Loucy (cell line): ENCODE measurements around the gene CCRL2.

Experiments used
- H2AFZ ChIP-seq: fragments of 200-600 bp; sonication (generic); 2 replicates; pipeline ENCODE4 v1.6.0; 2016; ENCODE audit warnings: antibody characterized with exemption, mild to moderate bottlenecking, low read length, moderate library complexity
- H3F3A ChIP-seq: fragments of 200-600 bp; 2 replicates; pipeline ENCODE4 v1.6.0; 2016; ENCODE audit warnings: antibody characterized with exemption, low read depth, mild to moderate bottlenecking
- H3K27me3 ChIP-seq: fragments of 200-600 bp; sonication (generic); 2 replicates; pipeline ENCODE4 v1.6.1; 2014; ENCODE audit warnings: low read length, mild to moderate bottlenecking; ENCODE audit not compliant: insufficient read depth, poor library complexity, severe bottlenecking
- H3K36me3 ChIP-seq: fragments of 200-600 bp; sonication (generic); 2 replicates; pipeline ENCODE4 v1.6.1; 2016; ENCODE audit warnings: low read length; ENCODE audit not compliant: insufficient read depth
- H3K4me1 ChIP-seq: fragments of 200-600 bp; sonication (generic); 2 replicates; pipeline ENCODE4 v1.5.1; 2014; ENCODE audit warnings: low read length, mild to moderate bottlenecking; ENCODE audit not compliant: insufficient read depth, poor library complexity, severe bottlenecking
- H3K4me2 ChIP-seq: fragments of 200-600 bp; sonication (generic); 2 replicates; pipeline ENCODE4 v1.6.0; 2014; ENCODE audit warnings: antibody characterized with exemption, low read length, low read depth, mild to moderate bottlenecking; ENCODE audit not compliant: poor library complexity, severe bottlenecking
- H3K4me3 ChIP-seq: fragments of 200-600 bp; sonication (generic); 2 replicates; pipeline ENCODE4 v1.5.1; 2014; ENCODE audit warnings: low read length, mild to moderate bottlenecking, mixed read lengths; ENCODE audit not compliant: poor library complexity, severe bottlenecking
- H3K79me2 ChIP-seq: fragments of 200-600 bp; sonication (generic); 2 replicates; pipeline ENCODE4 v1.6.1; 2014; ENCODE audit warnings: low read length; ENCODE audit not compliant: insufficient read depth
- H3K9ac ChIP-seq: fragments of 200-600 bp; sonication (generic); 2 replicates; pipeline ENCODE4 v1.6.0; 2014; ENCODE audit warnings: mild to moderate bottlenecking, low read depth, low read length, moderate library complexity; ENCODE audit not compliant: poor library complexity, severe bottlenecking
- H3K9me2 ChIP-seq: fragments of 200-600 bp; sonication (generic); replicated peaks from 2 replicates; pipeline ENCODE4 v1.6.1; 2016; ENCODE audit warnings: low read depth, low read length, mixed read lengths
- H3K9me3 ChIP-seq: fragments of 200-600 bp; sonication (generic); 2 replicates; pipeline ENCODE4 v1.6.1; 2014; ENCODE audit warnings: mild to moderate bottlenecking, antibody characterized with exemption, low read length, low read depth; ENCODE audit not compliant: insufficient read depth
- H4K20me1 ChIP-seq: fragments of 200-600 bp; sonication (generic); 2 replicates; pipeline ENCODE4 v1.6.0; 2014; ENCODE audit warnings: antibody characterized with exemption, low read length, mild to moderate bottlenecking; ENCODE audit not compliant: insufficient read depth, poor library complexity, severe bottlenecking
- CTCF ChIP-seq: fragments of 200-600 bp; sonication (generic); conservative IDR thresholded peaks from 2 replicates; pipeline ENCODE4 v1.5.1; 2014; ENCODE audit warnings: mild to moderate bottlenecking, antibody characterized with exemption, low read length
- EZH2phosphoT487 ChIP-seq: fragments of 200-600 bp; IDR thresholded peaks from 2 replicates; pipeline ENCODE4 v1.6.1; 2018; ENCODE audit warnings: antibody characterized with exemption, mild to moderate bottlenecking, moderate library complexity, borderline replicate concordance

Gene CCRL2

GRCh38 chr3:46380471-46381221 lies 26.4 kb upstream of the CCRL2 start:
- Histone ChIP-seq H4K20me1 (no peaks in the 10 kb centered on the region), H3F3A (no peaks in the 10 kb centered on the region), H3K79me2 (no peaks in the 10 kb centered on the region), H3K4me3 (no peak overlapping the region), H3K4me1 (peaks cover 61% of the 10 kb centered on the region), H2AFZ (peak overlapping the region; percentile 63), H3K36me3 (no peaks in the 10 kb centered on the region), H3K4me2 (peak overlapping the region; percentile 2), H3K9ac (no peak overlapping the region), H3K27me3 (no peaks in the 10 kb centered on the region), H3K9me2 (no peaks in the 10 kb centered on the region), H3K9me3 (no peaks in the 10 kb centered on the region)
- TF ChIP-seq EZH2phosphoT487 (no peak), CTCF (no peak)

- H4K20me1 ChIP-seq, result no peaks in the 10 kb centered on the region
- H3K9ac ChIP-seq, result no peak overlapping the region
- no peaks in the 10 kb centered on the region for H3K36me3 ChIP-seq
- no peak overlapping the region for H3K4me2 ChIP-seq
- no peaks in the 10 kb centered on the region for H3K27me3 ChIP-seq
- no peak overlapping the region for H3K4me3 ChIP-seq
- peaks cover 60% of the 10 kb centered on the region for H3K4me1 ChIP-seq
- no peaks in the 10 kb centered on the region for H3K9me3 ChIP-seq
- H3K9me2 ChIP-seq, result no peaks in the 10 kb centered on the region
- no peak overlapping the region for H2AFZ ChIP-seq
- no peaks in the 10 kb centered on the region for H3F3A ChIP-seq
- no peak for TF ChIP-seq EZH2phosphoT487
- H3K79me2 ChIP-seq, result no peaks in the 10 kb centered on the region
These were observed 25.4 kb upstream of the CCRL2 start for GRCh38 chr3:46381625-46382024.

- peak overlapping the region; percentile 37 for H3K4me3 ChIP-seq
- no peaks in the 10 kb centered on the region for H3K79me2 ChIP-seq
- no peaks in the 10 kb centered on the region for H3K9me3 ChIP-seq
- TF ChIP-seq CTCF (no peak), EZH2phosphoT487 (no peak)
- H3K9ac ChIP-seq, result peak overlapping the region; percentile 13
- no peaks in the 10 kb centered on the region for H3K9me2 ChIP-seq
- no peaks in the 10 kb centered on the region for H4K20me1 ChIP-seq
- H3K4me1 ChIP-seq, result peaks cover 53% of the 10 kb centered on the region
- no peaks in the 10 kb centered on the region for H3K27me3 ChIP-seq
- no peak overlapping the region for H2AFZ ChIP-seq
- peak overlapping the region; percentile 57 for H3K4me2 ChIP-seq
- H3F3A ChIP-seq, result no peaks in the 10 kb centered on the region
- H3K36me3 ChIP-seq, result no peaks in the 10 kb centered on the region
These were observed 23.7 kb upstream of the CCRL2 start for GRCh38 chr3:46383211-46383950.
